Body of pancreas (tissue), 4 donors: ENCODE data around the gene ERBB4.

Source experiments
- POLR2A ChIP-seq, 3 donors: fragments of 450-650 bp; IDR thresholded peaks; one replicate each; pipeline ENCODE4 v1.6.1; 2016; ENCODE audit warnings: antibody characterized with exemption in 3 of 3, mild to moderate bottlenecking in 2 of 3
- TF ChIP-seq, protein P1 (sequence below), 7 experiments: fragments of 450-650 bp in 4 of 7; fragments of 200-600 bp in 3 of 7; sonication (generic) in 3 of 7; IDR thresholded peaks; one replicate each; pipeline ENCODE4 v1.5.1; 2016 to 2019; ENCODE audit warnings: antibody characterized with exemption in 7 of 7

GRCh38 chr2:211513446-211513845 lies 1025.2 kb downstream of the ERBB4 start:
- TF ChIP-seq, protein P1, sequence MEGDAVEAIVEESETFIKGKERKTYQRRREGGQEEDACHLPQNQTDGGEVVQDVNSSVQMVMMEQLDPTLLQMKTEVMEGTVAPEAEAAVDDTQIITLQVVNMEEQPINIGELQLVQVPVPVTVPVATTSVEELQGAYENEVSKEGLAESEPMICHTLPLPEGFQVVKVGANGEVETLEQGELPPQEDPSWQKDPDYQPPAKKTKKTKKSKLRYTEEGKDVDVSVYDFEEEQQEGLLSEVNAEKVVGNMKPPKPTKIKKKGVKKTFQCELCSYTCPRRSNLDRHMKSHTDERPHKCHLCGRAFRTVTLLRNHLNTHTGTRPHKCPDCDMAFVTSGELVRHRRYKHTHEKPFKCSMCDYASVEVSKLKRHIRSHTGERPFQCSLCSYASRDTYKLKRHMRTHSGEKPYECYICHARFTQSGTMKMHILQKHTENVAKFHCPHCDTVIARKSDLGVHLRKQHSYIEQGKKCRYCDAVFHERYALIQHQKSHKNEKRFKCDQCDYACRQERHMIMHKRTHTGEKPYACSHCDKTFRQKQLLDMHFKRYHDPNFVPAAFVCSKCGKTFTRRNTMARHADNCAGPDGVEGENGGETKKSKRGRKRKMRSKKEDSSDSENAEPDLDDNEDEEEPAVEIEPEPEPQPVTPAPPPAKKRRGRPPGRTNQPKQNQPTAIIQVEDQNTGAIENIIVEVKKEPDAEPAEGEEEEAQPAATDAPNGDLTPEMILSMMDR (IDR thresholded peaks at IDR 0.05): no peak
- no peak for TF ChIP-seq POLR2A (IDR thresholded peaks at IDR 0.05)
